Posterior vena cava (tissue), 2 donors: Measurements from ENCODE around the gene ABHD14A. TPM values are rescaled to one million over a fixed set of nuclear protein-coding genes. Genes with fewer than 3 reads are reported as not detected.

Source experiments
- DNase-seq: peaks from one replicate; pipeline ENCODE4 v3.0.0-alpha.2; 2020; ENCODE audit warnings: low spot score
- intact Hi-C, 2 donors: fragments of 100-400 bp; cut with DNase I; formaldehyde crosslinking; loops; one replicate each; pipeline versions ENCODE4 v1.14.1 to v1.14.2; 2022 to 2023
- total RNA-seq, 2 donors: library from RNA; stranded (reverse); fragmentation: NEBNext Ultra II Directional; extraction: Animal tissue kit (Norgen Biotek cat#: 25700); gene quantifications; one replicate each; pipeline ENCODE4 v1.2.1, GENCODE V29; 2021
- donor health status: DM: yes; HTN: yes; CAD: no.
- donor health status: DM: yes; HTN: yes; CAD: no.

The ABHD14A gene
- total RNA-seq, 2 donors from 2014 or later: 8.4 to 18.6 TPM

DNA sequence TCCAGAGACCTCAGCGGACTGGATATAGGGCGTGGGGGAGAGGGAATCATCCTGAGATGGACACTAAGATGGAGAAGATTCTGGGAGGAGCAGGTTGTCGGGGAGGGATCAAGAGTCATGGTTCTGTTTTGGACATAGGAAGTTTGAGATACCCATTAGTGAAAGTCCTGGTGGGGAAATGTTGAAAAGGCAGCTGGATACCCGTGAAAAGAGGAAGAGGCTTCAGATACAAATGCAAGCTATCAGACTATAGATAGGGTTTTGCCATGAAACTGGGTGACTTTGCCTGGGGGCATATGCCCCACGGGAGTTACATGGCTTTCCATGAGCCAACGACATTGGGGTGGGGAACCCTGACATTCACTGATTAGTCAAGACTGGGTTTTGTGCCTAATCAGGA is 20.8 kb upstream of the ABHD14A start:
- intact Hi-C loops: no loop called here

DNA sequence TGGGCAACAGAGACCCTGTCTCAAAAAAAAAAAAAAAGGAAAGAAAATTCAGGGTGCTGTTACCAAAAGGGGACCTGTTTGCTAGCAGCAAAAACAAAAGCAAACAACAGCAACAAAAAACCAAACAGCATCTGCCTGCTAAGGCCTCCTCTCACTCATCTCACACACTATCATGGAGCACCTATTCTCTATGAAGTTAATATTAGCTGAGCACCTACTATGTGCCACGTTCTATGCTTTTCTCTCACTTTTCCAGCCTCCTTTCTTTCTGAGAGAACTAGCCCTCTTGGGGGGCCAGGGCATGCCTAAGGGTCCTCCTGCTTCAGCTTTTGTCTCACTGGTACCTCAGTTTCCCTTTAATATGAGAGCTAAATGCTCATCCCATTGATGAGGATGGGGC is 20.2 kb upstream of the ABHD14A start:
- no peak for DNase-seq
- intact Hi-C loops: no loop called here

More for the DNA sequence above, 20.8 kb upstream of the ABHD14A start:
- DNase-seq: no peak

GRCh38 chr3:51955175-51955892 is 19.5 kb upstream of the ABHD14A start, which contains the start of gene GPR62:
GPR62 (plus strand) TSS chr3:51955381; CDS start chr3:51955653, 272 bp downstream.
- intact Hi-C loops: no loop called here
- no peak for DNase-seq

- DNase-seq: no peak
- intact Hi-C loops: no loop called here
Observed at GRCh38 chr3:51955893-51956770, 18.7 kb upstream of the ABHD14A start.

DNA sequence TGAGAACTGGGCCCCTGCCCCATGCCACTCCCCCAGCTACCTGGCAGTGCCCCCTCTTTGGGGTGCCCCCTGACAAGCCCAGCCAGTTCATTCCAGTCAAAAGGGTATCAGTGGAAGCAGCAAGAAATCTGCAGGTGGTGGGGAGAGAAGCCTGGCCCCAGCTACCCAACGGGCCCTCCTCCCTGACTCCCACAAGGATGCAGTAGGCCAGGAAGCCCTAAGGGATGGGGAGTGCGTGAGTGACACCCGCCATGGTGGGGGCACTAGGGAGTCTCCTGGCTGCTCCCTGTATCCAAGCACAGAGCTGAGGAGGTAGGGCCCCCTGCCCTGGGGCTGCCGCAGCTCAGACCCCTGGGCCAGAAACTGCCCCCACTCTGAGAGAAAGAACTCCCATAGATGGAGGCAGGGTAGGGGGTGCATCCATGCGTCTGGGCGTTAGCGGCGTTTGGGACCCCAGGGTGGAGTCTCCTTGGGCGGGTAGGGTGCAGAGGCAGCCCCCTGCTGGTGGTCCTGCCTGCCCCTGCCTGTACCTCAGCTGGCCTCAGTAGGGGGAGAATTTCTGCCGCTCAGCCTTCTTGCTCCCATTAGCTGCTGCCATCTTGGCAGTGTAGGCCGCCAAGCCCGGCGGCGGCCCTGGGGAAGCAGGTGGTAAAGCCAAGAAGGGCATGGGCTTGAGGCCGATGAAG is 17.2 kb upstream of the ABHD14A start:
- intact Hi-C loops: no loop called here
- DNase-seq: no peak

- intact Hi-C loops: no loop called here
- DNase-seq: no peak
Observed at GRCh38 chr3:51958603-51959521, 16.0 kb upstream of the ABHD14A start.

GRCh38 chr3:51959651-51960050 is 15.2 kb upstream of the ABHD14A start:
- DNase-seq: no peak
- intact Hi-C loops: no loop called here

DNA sequence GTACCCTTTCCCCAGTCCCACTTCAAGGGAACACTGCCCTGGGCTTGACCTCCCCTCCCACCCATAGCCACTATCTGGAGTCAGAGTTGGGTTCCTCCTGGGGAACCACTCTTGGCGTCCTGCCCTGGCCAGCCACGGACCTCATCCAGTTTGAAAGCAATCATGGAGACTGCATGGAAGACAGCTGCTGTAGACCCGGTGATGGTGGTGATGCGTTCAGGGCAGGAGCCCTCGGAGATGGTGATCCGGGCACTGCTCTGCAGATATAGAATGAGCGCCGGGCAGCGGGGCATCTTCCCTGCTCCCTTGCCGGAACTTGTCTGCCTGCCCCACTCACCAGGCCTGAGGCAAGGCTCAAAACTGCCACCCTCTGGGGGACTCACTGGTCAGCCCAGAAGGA is 14.5 kb upstream of the ABHD14A start:
- no peak for DNase-seq
- intact Hi-C loops: no loop called here

DNA sequence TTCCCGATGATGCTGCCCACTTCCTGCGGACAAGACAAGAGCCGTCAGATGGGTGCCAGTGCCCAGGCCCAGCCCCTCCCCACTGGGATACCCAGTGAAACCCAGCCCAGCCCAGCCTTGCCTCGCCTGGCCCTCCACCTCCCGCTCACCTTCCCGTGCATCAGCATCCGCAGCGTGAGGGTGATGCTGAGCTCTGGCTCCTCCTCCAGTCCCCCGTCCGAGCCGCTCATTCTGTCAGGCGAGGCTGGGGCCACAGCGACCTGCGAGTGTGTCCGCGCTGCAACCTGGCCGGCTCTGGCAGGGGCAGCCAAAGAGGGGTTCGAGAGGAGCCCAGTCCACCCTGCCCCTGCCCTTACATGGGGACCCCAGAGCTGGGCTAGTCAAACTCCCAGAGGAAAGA is 13.9 kb upstream of the ABHD14A start:
- no peak for DNase-seq
- intact Hi-C loops: no loop called here

GRCh38 chr3:51961602-51962569 is 13.0 kb upstream of the ABHD14A start:
- intact Hi-C loops: no loop called here
- DNase-seq: no peak

GRCh38 chr3:51962854-51963530 is 11.9 kb upstream of the ABHD14A start:
- DNase-seq: no peak
- intact Hi-C loops: no loop called here

- intact Hi-C loops: no loop called here
- no peak for DNase-seq
Observed at GRCh38 chr3:51963951-51964451, 10.9 kb upstream of the ABHD14A start.

GRCh38 chr3:51964521-51964920 is 10.3 kb upstream of the ABHD14A start:
- intact Hi-C loops: no loop called here
- no peak for DNase-seq

DNA sequence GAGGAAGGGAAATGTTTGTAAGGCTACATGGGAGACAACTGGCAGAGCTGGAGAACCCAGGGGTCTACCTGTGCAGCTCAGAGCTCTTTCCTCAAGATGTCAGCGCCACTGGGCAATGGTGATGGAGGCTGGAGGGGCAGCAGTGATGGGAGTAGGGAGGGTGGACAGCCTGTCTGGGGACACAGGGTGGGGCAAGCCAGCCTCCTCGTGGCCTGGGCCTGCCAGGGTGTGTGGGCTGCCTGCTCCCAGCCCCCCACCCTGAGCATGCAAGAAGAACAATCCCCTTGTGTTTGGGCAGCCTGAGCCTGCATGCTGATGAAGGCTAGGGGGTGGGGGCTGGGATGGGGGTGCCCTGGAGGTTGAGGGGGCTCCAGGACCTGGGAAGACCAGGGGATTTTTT is 8.8 kb upstream of the ABHD14A start:
- intact Hi-C loops: no loop called here
- no peak for DNase-seq

- intact Hi-C loops: no loop called here
- DNase-seq: no peak
Observed at GRCh38 chr3:51966486-51966885, 8.4 kb upstream of the ABHD14A start.

DNA sequence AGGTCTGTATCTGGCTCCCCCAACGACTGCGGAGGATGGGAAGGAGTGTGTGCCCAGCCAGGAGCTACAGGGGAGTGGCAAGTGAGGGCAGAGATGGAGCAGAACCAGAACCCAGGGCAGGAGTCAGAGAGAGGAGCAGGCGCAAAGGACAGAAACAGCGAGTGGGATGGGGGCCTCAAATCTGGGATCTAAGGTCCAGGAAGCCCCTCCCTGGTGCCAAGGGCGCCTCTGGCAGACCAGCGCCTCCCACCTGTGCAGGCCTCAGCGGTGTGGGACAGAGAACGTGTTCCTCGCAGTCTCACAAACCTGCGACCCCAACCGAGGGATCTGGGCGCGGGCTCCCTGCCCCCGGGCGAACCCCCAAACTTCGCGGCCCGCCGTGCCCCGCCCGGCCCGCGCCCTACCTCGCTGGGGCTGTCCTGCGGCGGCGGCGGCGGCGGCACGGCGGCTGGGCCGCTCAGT is 7.9 kb upstream of the ABHD14A start:
- no peak for DNase-seq
- intact Hi-C loops: no loop called here
